H9 (cell line): Measurements from ENCODE around the gene THBS1. TPM values are rescaled to one million over a fixed set of nuclear protein-coding genes. Genes with fewer than 3 reads are reported as not detected.

Experiments
- DNase-seq: peaks from one replicate; pipeline ENCODE4 v3.0.0-alpha.2; 2017
- H2AFZ ChIP-seq: one replicate; pipeline ENCODE4 v1.6.1; 2013; ENCODE audit warnings: mild to moderate bottlenecking, low read length, control low read depth, moderate library complexity
- H2AK5ac ChIP-seq: 2 replicates; pipeline ENCODE4 v1.6.1; 2013; ENCODE audit warnings: low read length, control low read depth, mixed read lengths; ENCODE audit not compliant: insufficient read length
- H2BK120ac ChIP-seq: one replicate; pipeline ENCODE4 v1.6.1; 2013; ENCODE audit warnings: low read depth, mild to moderate bottlenecking, low read length, control low read depth, inconsistent platforms; ENCODE audit not compliant: poor library complexity, severe bottlenecking
- H2BK12ac ChIP-seq: 2 replicates; pipeline ENCODE4 v1.6.1; 2013; ENCODE audit warnings: low read length, control low read depth, mixed read lengths, low read depth; ENCODE audit not compliant: insufficient read length
- H2BK15ac ChIP-seq: 2 replicates; pipeline ENCODE4 v1.6.1; 2013; ENCODE audit warnings: low read depth, low read length, control low read depth
- H2BK20ac ChIP-seq: one replicate; pipeline ENCODE4 v1.6.1; 2013; ENCODE audit warnings: low read depth, mild to moderate bottlenecking, low read length, control low read depth, inconsistent platforms; ENCODE audit not compliant: poor library complexity, severe bottlenecking
- H2BK5ac ChIP-seq: 2 replicates; pipeline ENCODE4 v1.6.1; 2013; ENCODE audit warnings: low read length, control low read depth, mixed read lengths; ENCODE audit not compliant: insufficient read length
- H3K14ac ChIP-seq: 2 replicates; pipeline ENCODE4 v1.6.1; 2013; ENCODE audit warnings: low read length, control low read depth; ENCODE audit not compliant: insufficient read depth
- H3K18ac ChIP-seq: 2 replicates; pipeline ENCODE4 v1.6.1; 2013; ENCODE audit warnings: low read depth, mild to moderate bottlenecking, mixed read lengths, low read length, control low read depth; ENCODE audit not compliant: insufficient read length
- H3K23ac ChIP-seq: 2 replicates; pipeline ENCODE4 v1.6.1; 2013; ENCODE audit warnings: low read length, control low read depth, mixed read lengths, low read depth; ENCODE audit not compliant: insufficient read length
- H3K23me2 ChIP-seq: 2 replicates; pipeline ENCODE4 v1.6.1; 2013; ENCODE audit warnings: low read depth, mild to moderate bottlenecking, mixed read lengths, low read length, control low read depth; ENCODE audit not compliant: insufficient read length, poor library complexity, severe bottlenecking
- H3K27ac ChIP-seq: 2 replicates; pipeline ENCODE4 v1.5.1; 2013; ENCODE audit warnings: low read length, control low read depth, mixed read lengths, low read depth; ENCODE audit not compliant: insufficient read length
- H3K27me3 ChIP-seq: 2 replicates; pipeline ENCODE4 v1.6.1; 2013; ENCODE audit warnings: low read length, control low read depth, inconsistent platforms; ENCODE audit not compliant: insufficient read depth
- H3K4ac ChIP-seq: 2 replicates; pipeline ENCODE4 v1.6.1; 2013; ENCODE audit warnings: low read depth, mild to moderate bottlenecking, control low read depth, inconsistent platforms, low read length, moderate library complexity
- H3K4me1 ChIP-seq: 2 replicates; pipeline ENCODE4 v1.6.1; 2013; ENCODE audit warnings: low read length, control low read depth, inconsistent platforms; ENCODE audit not compliant: insufficient read depth
- H3K4me2 ChIP-seq: 2 replicates; pipeline ENCODE4 v1.6.1; 2013; ENCODE audit warnings: low read length, control low read depth, mixed read lengths; ENCODE audit not compliant: insufficient read length, insufficient read depth
- H3K56ac ChIP-seq: 2 replicates; pipeline ENCODE4 v1.6.1; 2013; ENCODE audit warnings: low read depth, mild to moderate bottlenecking, mixed read lengths, low read length, control low read depth; ENCODE audit not compliant: insufficient read length
- H3K79me1 ChIP-seq: 2 replicates; pipeline ENCODE4 v1.6.1; 2013; ENCODE audit warnings: low read depth, mild to moderate bottlenecking, moderate library complexity, low read length, control low read depth, inconsistent platforms; ENCODE audit not compliant: insufficient read depth, poor library complexity, severe bottlenecking
- H3K79me2 ChIP-seq: 2 replicates; pipeline ENCODE4 v1.6.1; 2013; ENCODE audit warnings: low read length, control low read depth, inconsistent platforms; ENCODE audit not compliant: insufficient read depth
- H3K9ac ChIP-seq: 2 replicates; pipeline ENCODE4 v1.6.1; 2013; ENCODE audit warnings: low read length, control low read depth, mixed read lengths; ENCODE audit not compliant: insufficient read length; ENCODE audit errors: extremely low read depth
- H3K9me3 ChIP-seq: one replicate; pipeline ENCODE4 v1.6.1; 2013; ENCODE audit warnings: low read depth, low read length, inconsistent platforms; ENCODE audit not compliant: control insufficient read depth
- H3T11ph ChIP-seq: one replicate; pipeline ENCODE4 v1.6.1; 2013; ENCODE audit warnings: mild to moderate bottlenecking, low read length, control low read depth, inconsistent platforms
- H4K20me1 ChIP-seq: one replicate; pipeline ENCODE4 v1.6.1; 2013; ENCODE audit not compliant: control insufficient read depth, insufficient read length, insufficient read depth
- H4K5ac ChIP-seq: 2 replicates; pipeline ENCODE4 v1.6.1; 2013; ENCODE audit warnings: low read depth, mild to moderate bottlenecking, mixed read lengths, low read length, control low read depth; ENCODE audit not compliant: insufficient read length
- H4K8ac ChIP-seq: replicated peaks from 2 replicates; pipeline ENCODE4 v1.6.1; 2013; ENCODE audit warnings: low read length, control low read depth, mixed read lengths, low read depth; ENCODE audit not compliant: insufficient read length
- H4K91ac ChIP-seq: 2 replicates; pipeline ENCODE4 v1.6.1; 2013; ENCODE audit warnings: low read depth, mild to moderate bottlenecking, moderate library complexity, mixed read lengths, low read length, control low read depth; ENCODE audit not compliant: insufficient read length
- H3K27ac Mint-ChIP-seq, 3 experiments: 2 replicates in 2 of 3; 3 replicates in 1 of 3; pipeline ENCODE4 v1.8.0; 2020 to 2021; ENCODE audit warnings: mixed read lengths in 3 of 3, mild to moderate bottlenecking in 1 of 3, moderate library complexity in 1 of 3
- H3K27me3 Mint-ChIP-seq: 2 replicates; pipeline ENCODE4 v1.8.0; 2021; ENCODE audit warnings: low read depth, mild to moderate bottlenecking, moderate library complexity, mixed read lengths
- H3K36me3 Mint-ChIP-seq, 3 experiments: 2 replicates in 2 of 3; 3 replicates in 1 of 3; pipeline ENCODE4 v1.8.0; 2020 to 2021; ENCODE audit warnings: low read depth in 3 of 3, mixed read lengths in 3 of 3; ENCODE audit not compliant: insufficient read depth in 1 of 3
- H3K4me1 Mint-ChIP-seq, 2 experiments: 2 replicates each; pipeline ENCODE4 v1.8.0; 2020; ENCODE audit warnings: mixed read lengths in 2 of 2
- H3K4me3 Mint-ChIP-seq, 2 experiments: 2 replicates in 1 of 2; 3 replicates in 1 of 2; pipeline ENCODE4 v1.8.0; 2020 to 2021; ENCODE audit warnings: mild to moderate bottlenecking in 2 of 2, mixed read lengths in 2 of 2, moderate library complexity in 1 of 2
- H3K9me3 Mint-ChIP-seq, 2 experiments: 2 replicates in 1 of 2; 3 replicates in 1 of 2; pipeline ENCODE4 v1.8.0; 2020; ENCODE audit warnings: mild to moderate bottlenecking in 2 of 2, mixed read lengths in 2 of 2, moderate library complexity in 1 of 2
- WGBS: extraction: QIAGEN DNeasy Blood & Tissue Kit; methylation state at CpG from one replicate; pipeline ENCODE4 v1.1.7; 2013; ENCODE audit warnings: missing lambda C conversion rate, low lambda C conversion rate, mixed read lengths; ENCODE audit not compliant: insufficient read length; ENCODE audit errors: extremely low coverage; 5-methylcytosine and 5-hydroxymethylcytosine counted together
- total RNA-seq: library from RNA; stranded (reverse); gene quantifications from 2 replicates; pipeline ENCODE4 v1.2.1, GENCODE V29; 2021
- TF ChIP-seq, protein P1 (sequence below): fragments of 200-600 bp; sonication (generic); conservative IDR thresholded peaks from 3 replicates; pipeline ENCODE4 v1.8.0; 2021; ENCODE audit warnings: antibody characterized with exemption, mild to moderate bottlenecking

Gene THBS1
- total RNA-seq, 1 experiment from 2014 or later: 72.1 TPM

DNA sequence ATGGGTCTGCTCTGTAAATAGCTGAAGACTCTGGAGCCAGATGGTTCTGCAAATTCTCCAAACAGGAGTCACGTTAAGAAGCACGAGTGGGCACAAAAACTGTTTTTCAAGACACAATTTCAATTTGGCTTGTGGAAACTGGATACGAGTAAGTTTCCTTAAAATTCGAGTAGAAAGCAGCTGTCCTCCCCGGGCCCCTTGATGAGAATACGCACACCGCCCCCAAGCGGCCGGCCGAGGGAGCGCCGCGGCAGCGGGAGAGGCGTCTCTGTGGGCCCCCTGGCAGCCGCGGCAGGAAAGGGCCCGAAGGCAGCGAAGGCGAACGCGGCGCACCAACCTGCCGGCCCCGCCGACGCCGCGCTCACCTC, 778 bp upstream of the THBS1 start:
- TF ChIP-seq, protein P1, sequence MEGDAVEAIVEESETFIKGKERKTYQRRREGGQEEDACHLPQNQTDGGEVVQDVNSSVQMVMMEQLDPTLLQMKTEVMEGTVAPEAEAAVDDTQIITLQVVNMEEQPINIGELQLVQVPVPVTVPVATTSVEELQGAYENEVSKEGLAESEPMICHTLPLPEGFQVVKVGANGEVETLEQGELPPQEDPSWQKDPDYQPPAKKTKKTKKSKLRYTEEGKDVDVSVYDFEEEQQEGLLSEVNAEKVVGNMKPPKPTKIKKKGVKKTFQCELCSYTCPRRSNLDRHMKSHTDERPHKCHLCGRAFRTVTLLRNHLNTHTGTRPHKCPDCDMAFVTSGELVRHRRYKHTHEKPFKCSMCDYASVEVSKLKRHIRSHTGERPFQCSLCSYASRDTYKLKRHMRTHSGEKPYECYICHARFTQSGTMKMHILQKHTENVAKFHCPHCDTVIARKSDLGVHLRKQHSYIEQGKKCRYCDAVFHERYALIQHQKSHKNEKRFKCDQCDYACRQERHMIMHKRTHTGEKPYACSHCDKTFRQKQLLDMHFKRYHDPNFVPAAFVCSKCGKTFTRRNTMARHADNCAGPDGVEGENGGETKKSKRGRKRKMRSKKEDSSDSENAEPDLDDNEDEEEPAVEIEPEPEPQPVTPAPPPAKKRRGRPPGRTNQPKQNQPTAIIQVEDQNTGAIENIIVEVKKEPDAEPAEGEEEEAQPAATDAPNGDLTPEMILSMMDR: peak; percentile 99

More for the DNA sequence above, 778 bp upstream of the THBS1 start:
- Histone ChIP-seq H2AK5ac (no peak overlapping the region), H2BK20ac (no peak overlapping the region), H3K79me1 (no peaks in the 10 kb centered on the region), H3K18ac (peak overlapping the region; percentile 97), H4K5ac (peak overlapping the region; percentile 39), H3K79me2 (no peaks in the 10 kb centered on the region; the same call in 1 of the 2 replicates), H3K23me2 (peaks cover 15% of the 10 kb centered on the region), H2AFZ (no peak overlapping the region), H3K4ac (no peak overlapping the region; the same call in 1 of the 2 replicates), H2BK15ac (no peak overlapping the region), H4K20me1 (no peaks in the 10 kb centered on the region), H3K14ac (peak overlapping the region; percentile 96), H2BK12ac (no peak overlapping the region), H3K9me3 (no peaks in the 10 kb centered on the region), H4K91ac (no peak overlapping the region), H3K56ac (no peak overlapping the region), H2BK5ac (no peak overlapping the region), H3K4me2 (peak overlapping the region; percentile 90), H3K9ac (peak overlapping the region; percentile 66), H2BK120ac (peak overlapping the region; percentile 98), H3K27me3 (no peaks in the 10 kb centered on the region), H3K27ac (peak overlapping the region; percentile 6), H4K8ac (no peak overlapping the region), H3K23ac (no peak overlapping the region), H3T11ph (peak overlapping the region; percentile 55), H3K4me1 (no peaks in the 10 kb centered on the region; the same call in 1 of the 2 replicates)
- Mint-ChIP-seq H3K4me3 (peak overlapping the region; percentile 90 to 91), H3K27ac (peak overlapping the region in 2 of 3 experiments; percentile 95 to 99; a peak in 5 of 7 replicates), H3K9me3 (peaks cover 0 to 5% of the 10 kb centered on the region in 2 experiments; a peak in 2 of 5 replicates), H3K4me1 (peaks cover 33 to 44% of the 10 kb centered on the region in 2 experiments), H3K36me3 (peaks cover 19 to 34% (median 32%) of the 10 kb centered on the region in 3 experiments; a peak in 6 of 7 replicates), H3K27me3 (peaks cover 24% of the 10 kb centered on the region)
- WGBS: no CpG with 5 or more reads among the region's 29 CpGs
- peak; percentile 91 for DNase-seq
